ENCODE data around the gene DLK1.

DLK1 gene

GRCh38 chr14:100777818-100778525 lies 51.3 kb downstream of the DLK1 start:
- DNase-seq (ENCODE audit: low spot score) = no peak

GRCh38 chr14:100778526-100778882 lies 51.8 kb downstream of the DLK1 start:
- no peak for DNase-seq (ENCODE audit: low spot score)

- DNase-seq (ENCODE audit: low spot score) = no peak
Observed at GRCh38 chr14:100778951-100779690, 52.4 kb downstream of the DLK1 start.

- no peak for DNase-seq (ENCODE audit: low spot score)
Observed at GRCh38 chr14:100779691-100780080, 53.0 kb downstream of the DLK1 start.

GRCh38 chr14:100780246-100780645 lies 53.6 kb downstream of the DLK1 start:
- DNase-seq (ENCODE audit: low spot score) = no peak

GRCh38 chr14:100780646-100781355 lies 54.1 kb downstream of the DLK1 start:
- DNase-seq (ENCODE audit: low spot score) = no peak

GRCh38 chr14:100781952-100782351 lies 55.3 kb downstream of the DLK1 start:
- no peak for DNase-seq (ENCODE audit: low spot score)

- DNase-seq (ENCODE audit: low spot score) = no peak
Observed at GRCh38 chr14:100782516-100783320, 56.0 kb downstream of the DLK1 start.

GRCh38 chr14:100783630-100784370 lies 57.1 kb downstream of the DLK1 start:
- DNase-seq (ENCODE audit: low spot score) = no peak

GRCh38 chr14:100784523-100785337 lies 58.0 kb downstream of the DLK1 start:
- no peak for DNase-seq (ENCODE audit: low spot score)

- DNase-seq (ENCODE audit: low spot score) = no peak
Observed at GRCh38 chr14:100785338-100785615, 58.6 kb downstream of the DLK1 start.

- no peak for DNase-seq (ENCODE audit: low spot score)
Observed at GRCh38 chr14:100785626-100786025, 58.9 kb downstream of the DLK1 start.

GRCh38 chr14:100786131-100786530 lies 59.4 kb downstream of the DLK1 start:
- no peak for DNase-seq (ENCODE audit: low spot score)

- DNase-seq (ENCODE audit: low spot score) = no peak
Observed at GRCh38 chr14:100786576-100787219, 60.0 kb downstream of the DLK1 start.

GRCh38 chr14:100787659-100788058 lies 61.0 kb downstream of the DLK1 start:
- DNase-seq (ENCODE audit: low spot score) = no peak
